Activated CD4-positive, alpha-beta T cell treated with anti-CD3 and anti-CD28 coated beads for 24 hours (primary cell): ENCODE results near the gene GALNT16.
"Not testable (repeated sequence)": the region's sequence is repeated elsewhere in the genome, so short reads cannot be mapped to it uniquely, and the experiment has no call there.

ENCODE experiments used
- DNase-seq, 2 donors: peaks; one replicate each; pipeline ENCODE4 v3.0.0-alpha.2; 2020; ENCODE audit warnings: low read depth in 2 of 2

The GALNT16 gene

DNA sequence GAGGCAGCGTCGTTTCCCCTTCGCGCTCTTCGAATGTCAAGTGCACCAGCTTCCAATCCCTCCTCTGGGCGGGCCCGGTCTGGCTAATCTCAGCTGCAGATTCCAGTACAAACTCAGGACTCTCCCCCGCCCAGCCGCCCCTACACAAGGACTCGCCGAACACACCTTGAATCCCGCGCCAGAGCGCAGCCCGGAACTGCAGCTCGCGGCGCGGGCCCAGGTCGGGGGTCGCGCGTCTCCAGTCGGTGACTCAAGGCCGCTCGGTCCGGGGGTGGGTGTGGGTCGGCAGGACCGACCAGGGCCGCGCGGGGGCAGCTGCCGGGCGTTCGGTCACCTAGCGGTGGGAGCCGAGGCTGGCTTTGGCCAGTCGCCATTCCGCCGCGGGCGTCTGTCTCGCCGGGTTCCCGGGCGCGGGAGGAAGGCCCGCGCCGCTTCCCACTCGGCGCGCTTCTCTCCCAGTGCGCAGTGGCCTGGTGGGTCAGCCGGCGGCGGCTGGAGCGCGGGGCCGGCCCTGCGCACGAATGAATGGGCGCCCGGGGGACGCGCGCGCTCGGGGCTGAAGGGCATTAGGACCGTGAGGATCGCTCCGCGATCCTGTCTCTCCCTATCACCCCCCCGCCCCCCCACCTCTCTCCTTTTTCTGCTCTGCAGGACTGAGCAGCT lies at the start of gene GALNT16:
TSS of gene GALNT16 (plus strand) at position 632 of the 663 bp plus-strand sequence. CDS start 133 bp downstream, outside the sequence.
- no peak for DNase-seq

DNA sequence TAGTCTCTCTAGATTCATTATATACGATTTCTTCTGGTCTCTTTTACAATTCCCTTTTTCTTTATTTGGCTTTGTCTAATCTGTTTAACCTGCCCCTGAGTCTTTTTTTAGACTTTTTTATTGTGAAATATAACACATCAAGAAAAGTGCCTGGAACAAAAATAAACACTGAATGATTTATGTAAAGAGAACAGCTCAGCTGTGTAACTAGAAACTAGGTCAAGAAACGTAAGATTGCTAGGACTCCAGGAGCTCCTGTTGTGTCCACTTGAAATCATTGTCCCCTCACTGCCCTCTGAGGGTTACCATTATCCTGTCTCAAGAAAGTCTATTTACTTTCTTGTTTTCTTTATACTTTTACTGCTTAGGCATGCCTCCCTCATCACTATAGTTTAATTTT lies 45.6 kb upstream of the GALNT16 start:
- DNase-seq = no peak

DNA sequence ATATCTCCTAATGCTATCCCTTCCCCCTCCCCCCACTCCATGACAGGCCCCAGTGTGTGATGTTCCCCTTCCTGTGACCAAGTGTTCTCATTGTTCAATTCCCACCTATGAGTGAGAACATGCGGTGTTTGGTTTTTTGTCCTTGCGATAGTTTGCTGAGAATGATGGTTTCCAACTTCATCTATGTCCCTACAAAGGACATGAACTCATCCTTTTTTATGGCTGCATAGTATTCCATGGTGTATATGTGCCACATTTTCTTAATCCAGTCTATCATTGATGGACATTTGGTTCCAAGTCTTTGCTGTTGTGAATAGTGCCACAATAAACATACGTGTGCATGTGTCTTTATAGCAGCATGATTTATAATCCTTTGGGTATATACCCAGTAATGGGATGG lies 42.3 kb upstream of the GALNT16 start:
- not testable (repeated sequence) for DNase-seq

DNA sequence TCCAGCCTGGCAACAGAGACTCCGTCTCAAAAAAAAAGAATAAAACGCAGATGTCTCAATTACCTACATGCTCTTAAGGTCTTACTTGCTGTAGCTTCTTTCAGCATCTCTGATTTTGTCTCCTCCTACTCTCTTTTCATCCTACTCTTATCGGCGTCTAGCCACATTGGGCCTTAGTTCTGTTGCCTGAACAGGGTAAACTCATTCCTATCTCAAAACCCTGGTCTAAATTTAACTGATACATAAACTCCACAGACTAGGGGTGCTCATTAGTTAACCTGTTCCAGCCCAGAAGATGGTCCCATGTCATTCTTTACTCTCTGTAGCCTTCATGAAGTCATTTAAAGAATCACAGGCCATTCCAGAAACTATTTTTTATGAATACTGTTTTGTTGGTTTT lies 35.0 kb upstream of the GALNT16 start:
- no peak for DNase-seq

DNA sequence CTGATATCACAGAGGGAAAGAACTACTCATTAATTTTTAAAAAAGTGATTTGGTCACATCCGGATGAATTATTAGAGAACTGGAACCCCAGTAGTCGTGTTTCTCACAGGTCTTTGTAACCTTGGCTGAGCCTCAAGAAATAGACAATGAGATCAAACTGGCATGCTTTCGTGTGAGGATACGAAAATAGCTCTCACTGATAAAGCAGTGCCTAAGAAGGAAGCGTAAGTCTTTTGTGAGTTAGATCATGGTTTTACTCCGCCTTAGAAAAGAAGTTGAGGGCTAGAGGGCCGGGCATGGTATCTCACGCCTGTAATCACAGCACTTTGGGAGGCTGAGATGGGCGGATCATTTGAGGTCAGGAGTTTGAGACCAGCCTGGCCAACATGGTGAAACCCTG lies 33.8 kb upstream of the GALNT16 start:
- DNase-seq = no peak

DNA sequence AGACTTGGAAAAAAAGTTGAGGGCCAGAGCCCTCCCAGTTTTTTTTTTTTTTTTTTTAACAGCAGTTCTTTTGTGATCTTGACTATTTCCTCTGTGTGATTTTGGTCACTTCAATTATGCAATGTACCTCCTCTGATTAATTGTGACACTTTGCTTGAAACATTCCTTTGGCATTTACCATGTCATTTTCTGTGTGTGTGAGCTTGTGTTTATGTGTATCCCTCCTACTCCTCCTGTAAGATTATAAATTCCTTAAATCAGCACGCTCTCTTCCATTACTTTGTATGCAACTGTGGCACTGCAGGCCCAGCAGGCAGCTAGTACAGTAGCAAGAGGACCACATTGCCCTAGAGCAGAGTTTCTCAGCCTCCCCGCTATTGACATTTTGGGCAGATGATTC lies 33.2 kb upstream of the GALNT16 start:
- DNase-seq = no peak

DNA sequence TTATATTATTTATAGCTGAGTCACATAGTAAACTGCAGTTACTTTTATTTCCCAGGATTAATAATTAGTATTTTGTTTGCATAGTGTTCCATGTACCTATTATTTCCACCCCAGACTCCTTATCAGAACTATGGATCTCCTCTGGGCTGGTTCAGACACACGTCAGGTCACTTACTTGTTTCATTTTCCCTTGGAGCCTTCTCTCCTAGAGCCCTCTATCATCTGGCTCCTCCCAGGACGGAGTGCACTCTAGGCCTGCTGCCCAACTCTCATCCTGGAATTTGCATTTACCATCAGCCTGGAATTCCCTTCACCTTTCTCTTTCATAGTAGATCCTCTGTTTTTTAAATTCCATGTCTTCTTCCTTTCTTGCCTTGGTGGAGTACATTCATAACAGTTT lies 28.5 kb upstream of the GALNT16 start:
- no peak for DNase-seq

DNA sequence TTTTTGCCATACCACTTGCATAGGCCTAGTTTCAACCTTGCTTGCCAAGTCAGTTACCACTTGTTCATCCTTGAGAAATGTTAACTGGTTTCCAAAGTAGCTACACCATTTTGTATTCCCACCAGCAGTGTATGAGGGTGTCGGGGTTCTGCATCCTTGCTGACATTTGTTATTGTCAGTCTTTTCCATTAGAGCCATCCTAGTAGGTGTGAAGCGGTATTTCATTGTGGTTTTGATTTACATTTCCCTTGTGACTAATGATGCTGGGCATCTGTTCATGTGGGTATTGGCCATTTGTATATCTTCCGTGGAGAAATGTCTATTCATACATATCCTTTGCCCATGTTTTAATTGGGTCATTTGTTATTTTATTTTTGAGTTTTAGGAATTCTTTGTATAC lies 27.6 kb upstream of the GALNT16 start:
- no peak for DNase-seq

DNA sequence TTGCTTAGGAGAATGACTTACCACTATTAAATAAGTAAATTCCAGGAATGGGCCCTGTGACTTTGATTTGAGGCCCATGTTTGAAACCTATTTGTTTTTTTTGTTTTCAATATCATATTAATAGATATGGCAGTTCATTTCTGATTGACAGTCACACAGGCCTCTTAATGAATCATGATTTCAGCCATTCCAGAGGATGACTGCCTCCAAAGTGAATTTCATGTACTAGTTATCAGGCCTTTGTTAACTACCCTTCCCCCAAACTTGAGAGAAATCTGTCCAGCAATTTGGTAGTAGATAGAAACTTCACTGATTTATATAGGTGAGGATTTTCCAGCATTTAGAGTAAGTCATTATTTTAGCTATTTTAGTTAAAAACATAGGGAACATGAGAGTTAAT lies 25.9 kb upstream of the GALNT16 start:
- DNase-seq = no peak

DNA sequence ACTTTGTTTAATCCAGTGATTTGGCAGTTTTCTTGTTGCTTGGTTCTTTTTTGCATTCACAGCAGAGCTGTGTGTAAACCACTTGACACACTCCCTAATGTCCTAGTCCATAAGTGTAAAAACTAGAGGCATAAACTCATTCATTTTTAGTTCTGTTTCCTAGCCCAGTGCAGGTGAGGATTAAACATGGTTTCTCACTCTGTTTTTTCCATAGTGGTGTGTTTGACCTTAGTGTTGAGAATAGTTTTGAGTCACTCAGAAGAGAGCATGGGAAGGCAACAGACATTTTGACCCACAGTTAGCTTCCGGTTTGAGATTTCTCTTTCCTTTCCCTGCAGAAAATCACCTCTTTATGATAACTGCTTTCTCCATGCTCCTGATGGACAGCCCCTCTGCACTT lies 24.2 kb upstream of the GALNT16 start:
- no peak for DNase-seq

DNA sequence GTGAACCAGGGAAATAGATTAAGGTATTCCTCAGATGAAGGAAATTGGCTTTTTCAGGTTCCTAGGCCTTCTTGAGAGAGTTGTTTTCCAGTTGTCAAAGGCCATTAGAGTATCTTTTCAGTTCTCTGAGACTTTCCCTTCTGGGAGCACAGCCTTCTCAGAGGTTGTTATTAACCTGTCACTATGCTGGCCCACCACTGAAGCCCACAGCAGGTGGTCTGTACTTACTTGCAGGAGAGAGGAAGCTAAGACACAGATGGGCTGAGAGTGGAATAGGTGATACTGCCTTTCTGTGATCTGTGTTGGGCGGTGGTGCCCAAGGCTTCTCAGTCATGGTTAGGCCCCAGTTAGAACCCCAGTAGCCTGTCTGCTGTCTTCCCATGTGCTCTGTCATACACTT lies 22.8 kb upstream of the GALNT16 start:
- no peak for DNase-seq

DNA sequence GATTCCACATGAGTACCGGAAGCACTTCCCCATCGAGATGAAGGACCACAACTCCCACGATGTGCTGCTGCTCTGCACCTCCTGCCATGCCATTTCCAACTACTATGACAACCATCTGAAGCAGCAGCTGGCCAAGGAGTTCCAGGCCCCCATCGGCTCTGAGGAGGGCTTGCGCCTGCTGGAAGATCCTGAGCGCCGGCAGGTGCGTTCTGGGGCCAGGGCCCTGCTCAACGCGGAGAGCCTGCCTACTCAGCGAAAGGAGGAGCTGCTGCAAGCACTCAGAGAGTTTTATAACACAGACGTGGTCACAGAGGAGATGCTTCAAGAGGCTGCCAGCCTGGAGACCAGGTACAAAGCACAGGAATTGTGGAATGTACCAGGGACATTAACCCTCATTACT lies 22.4 kb upstream of the GALNT16 start:
- no peak for DNase-seq

DNA sequence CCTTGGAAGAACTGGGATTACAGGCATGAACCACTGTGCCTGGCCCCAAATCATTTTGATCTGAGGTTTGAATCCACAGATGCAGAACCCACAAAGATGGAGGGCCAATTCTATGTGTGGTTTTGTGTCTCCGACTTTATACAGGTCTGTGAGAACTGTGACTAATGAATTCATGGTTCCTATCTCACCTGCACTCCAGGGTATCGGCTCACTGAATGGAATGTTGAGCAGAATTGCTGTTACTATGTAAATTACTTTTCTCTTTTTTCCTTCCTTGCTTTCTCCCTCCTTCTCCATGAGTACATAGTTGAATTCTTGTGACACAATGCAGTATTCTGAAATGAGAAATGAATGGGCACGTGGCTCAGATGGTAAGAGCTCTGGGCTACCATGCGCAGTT lies 21.1 kb upstream of the GALNT16 start:
- no peak for DNase-seq

DNA sequence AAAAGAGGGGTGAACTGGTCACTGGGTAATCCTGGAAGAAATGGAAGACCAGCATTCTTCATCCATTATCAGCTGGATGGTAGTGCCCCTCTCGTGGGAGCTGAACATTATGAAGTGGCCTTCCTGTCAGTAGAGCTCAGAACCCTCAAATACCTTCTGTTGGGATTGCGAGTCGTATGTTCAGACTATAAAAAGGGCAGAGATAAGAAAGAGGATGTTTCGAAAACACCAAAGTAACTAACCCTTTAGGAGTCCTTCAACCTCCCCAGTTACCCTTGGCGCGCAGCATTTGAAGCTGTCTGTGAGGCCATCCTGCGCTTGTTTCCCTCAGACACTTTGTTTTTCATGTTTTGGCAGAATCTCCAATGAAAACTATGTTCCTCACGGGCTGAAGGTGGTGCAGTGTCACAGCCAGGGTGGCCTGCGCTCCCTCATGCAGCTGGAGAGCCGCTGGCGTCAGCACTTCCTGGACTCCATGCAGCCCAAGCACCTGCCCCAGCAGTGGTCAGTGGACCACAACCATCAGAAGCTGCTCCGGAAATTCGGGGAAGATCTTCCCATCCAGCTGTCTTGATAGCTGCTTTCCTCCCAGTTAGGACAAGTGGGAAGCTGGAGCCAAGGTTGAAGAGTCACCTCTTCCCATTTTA lies 19.3 kb upstream of the GALNT16 start:
- no peak for DNase-seq

DNA sequence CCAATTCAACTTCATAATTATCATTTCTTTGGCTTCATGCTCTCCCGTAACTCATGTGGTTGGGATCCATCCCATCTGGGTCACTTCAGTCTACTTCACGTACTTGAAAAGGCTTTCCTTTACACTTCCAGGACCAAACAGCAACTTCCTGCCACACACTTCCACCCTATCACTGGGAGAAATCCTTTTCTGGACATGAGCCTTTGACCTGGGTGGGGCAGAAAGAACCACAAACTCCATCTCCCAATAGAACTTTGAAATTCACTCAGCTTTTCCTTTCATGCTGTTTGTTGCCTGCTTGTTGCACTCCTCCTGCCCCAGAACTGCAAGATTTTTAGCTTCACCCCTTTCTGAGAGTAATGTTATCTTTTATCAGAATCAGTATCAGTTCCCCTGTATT lies 18.4 kb upstream of the GALNT16 start:
- no peak for DNase-seq

DNA sequence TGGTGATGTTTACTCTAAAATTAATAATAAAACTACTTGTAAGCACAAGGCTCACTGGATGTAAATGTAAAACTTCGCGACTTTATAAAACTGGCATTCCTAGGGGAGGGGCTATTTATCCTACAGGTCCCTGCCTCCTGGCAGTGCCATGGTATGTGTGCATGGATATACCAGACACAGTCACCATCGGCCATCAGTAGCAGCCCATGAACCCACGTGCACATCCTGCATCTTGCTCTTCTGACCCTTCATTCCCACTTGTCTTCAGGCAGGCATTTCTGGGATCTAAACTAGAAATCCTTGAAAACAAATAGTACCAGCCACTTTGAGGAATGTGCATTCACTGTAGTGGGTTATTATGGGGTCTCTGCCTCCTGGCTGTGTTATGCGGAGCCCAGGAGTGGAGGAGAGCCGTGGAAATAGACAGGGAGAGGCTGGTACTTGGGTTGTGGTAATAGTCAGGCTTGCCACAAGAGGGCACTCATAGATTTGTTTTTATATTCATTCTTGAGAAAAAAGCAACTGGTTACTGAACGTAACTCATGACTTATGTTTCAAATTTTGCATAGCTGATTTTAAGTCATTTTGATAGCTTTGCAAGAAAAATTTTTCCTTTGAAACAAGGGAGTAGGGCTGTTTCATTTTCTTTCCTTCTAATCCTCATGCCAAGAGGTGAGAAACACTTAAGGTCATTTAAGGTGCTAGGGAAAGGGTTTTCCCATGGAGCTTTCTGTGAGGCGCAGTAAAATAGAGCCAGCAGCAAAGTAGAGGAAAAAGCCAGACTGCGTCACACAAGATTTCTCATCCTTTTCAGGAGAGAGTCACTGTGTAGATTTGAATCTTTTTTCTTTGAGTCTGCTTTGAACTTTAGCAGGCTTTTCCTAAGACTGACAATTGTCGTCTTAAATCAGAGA lies 17.4 kb upstream of the GALNT16 start:
- peak in 1 of 2 donors; percentile 26 for DNase-seq

DNA sequence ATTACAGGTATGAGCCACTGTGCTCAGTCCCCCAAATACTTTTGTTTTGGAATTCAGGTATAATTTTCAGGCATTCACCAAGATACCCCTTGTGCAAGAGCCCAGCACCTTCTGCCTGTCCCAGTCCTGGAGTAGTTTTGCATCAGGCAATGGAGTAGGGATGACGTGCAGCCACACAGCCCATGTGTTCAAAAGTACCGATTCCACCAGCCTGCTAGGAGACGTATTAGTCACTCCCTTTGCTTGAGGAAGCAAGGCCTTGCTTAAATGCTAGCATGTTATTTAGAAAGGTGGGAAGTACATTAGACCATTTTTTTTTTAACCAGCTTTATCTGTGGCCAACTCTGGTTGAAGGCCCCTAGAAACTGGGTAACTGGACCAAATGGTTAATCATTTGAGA lies 15.0 kb upstream of the GALNT16 start:
- DNase-seq = no peak

DNA sequence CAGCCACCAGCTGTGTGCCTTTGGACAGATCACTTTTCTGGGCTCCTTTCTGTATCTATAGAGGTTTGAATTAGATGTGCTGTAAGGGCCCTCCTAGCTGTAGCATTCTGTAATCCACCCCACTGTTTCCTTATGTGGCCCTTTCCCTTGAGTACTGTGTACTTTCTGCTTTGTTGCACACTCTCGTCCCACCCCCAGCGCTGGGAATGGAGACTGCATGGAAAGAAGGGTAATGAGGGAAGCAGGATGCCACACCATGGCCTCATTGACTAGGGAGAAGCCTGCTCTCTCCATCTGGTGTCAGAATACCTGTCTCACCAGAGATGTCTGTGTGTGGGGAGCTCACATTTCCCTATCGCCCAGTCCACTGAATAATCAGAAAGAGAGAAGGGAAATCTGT lies 13.6 kb upstream of the GALNT16 start:
- no peak for DNase-seq

DNA sequence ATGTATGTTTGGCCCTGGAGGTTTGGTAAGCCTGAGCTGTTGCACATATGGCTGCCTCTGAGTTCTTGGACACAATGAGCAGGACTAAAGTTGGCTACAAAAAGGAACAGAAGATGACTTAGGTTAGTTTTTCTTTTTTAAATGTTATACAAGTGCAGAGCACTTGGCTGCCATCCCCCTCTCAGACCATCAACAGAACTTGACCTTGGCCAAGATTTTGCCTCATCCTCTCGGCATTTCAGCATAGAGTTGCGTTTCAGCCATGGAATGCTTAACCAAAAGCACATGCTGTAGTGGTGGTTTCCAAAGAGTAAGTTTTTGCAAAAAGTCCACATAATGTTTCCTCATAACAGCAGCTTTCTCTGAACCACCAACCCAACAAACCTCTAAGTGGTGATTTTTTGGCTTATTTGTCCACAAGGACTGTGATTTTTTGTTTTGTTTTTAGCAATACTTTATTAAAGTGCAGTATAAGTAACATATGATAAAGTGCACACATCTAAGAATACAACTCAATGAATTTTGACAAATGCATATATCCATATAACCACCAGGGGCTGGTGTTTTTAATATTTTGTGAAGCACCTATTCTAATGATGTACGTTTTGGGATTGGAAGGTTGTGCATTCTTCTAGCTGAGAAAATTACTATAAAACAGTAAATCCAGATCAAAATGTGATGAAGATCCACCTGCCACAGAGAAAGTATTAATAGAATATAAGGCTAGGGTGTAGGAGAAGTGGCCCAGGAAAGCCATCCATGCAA lies 12.1 kb upstream of the GALNT16 start:
- DNase-seq = no peak

DNA sequence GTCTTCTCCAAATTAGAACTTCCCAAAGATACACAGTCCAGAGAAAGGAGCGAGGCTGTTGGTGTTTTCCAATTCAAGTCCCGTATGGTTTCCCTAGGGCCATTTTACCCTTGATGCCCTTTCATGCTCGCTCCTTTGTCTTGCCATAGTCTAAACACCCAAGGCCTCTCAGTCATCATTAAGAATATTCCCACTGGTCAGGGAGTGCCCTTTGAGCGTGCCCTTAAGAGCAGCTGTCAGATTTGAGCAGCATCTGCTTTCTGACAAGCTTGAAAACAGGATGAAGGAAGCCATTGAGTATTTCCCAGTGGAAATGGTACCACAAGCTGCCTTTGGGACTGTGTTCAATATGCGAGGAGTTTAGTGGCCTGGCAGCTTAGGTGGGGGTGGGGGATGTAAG lies 10.4 kb upstream of the GALNT16 start:
- DNase-seq = no peak

DNA sequence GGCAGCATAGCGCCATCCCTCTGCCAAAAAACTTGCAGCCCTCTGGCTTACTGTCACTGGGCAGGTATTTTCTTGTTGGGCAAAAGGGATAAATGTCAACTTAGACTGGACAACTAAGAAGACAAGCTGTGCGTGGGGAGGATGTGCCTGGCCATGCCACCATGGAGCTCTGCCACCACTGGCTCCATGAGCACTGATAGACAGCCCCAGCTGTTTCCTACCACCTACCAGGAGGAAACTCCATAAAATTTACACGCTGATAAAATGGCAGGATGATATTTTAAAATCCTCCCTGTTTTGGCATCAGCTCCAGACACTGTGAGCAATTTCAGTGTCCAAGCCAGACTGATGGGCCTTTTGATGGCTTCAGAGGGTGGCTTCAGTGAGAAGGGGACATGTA lies 7.1 kb upstream of the GALNT16 start:
- DNase-seq = no peak

DNA sequence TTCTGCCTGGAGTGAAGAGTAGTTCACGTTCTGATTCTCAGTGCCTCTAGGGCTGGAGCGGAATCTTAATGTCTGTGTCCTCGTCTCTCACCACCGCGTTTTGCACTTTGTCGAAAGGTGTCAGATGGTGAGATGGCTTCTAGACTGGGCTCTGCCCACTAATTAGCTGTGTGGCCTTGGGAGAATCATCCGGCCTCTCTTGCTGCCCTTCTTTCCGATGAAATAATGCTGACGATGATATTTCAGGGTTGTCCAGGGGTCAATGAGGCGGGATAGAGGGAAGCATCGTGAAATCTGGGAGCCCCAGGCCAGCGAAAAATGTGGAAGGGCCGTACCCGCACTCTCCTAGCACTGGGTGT lies 811 bp upstream of the GALNT16 start:
- no peak for DNase-seq
